K562 (cell line): Measurements from ENCODE around the gene ELK4. TPM values are rescaled to one million over a fixed set of nuclear protein-coding genes. Genes with fewer than 3 reads are reported as not detected.

Experiments
- ATAC-seq: fragments of 200-7000 bp; cut with Tn5 transposase; 3 replicates; pipeline ENCODE4 v1.9.1; 2020; ENCODE audit warnings: moderate library complexity
- BruUV-seq: library from RNA; stranded (reverse); fragments of 400-500 nt; replicated peaks from 2 replicates; lab custom pipeline; 2021; lab: Mats Ljungman, UMichigan
- CTCF ChIA-PET: fragments of 300-600 bp; formaldehyde crosslinking; extraction: SDS; loops from one replicate; lab custom pipeline; 2021; ENCODE audit warnings: low intra/inter-chr PET ratio; lab: Yijun Ruan, JAX
- POLR2A ChIA-PET: fragments of 300-600, 350-650 bp; sonication (Branson Sonifier 250); formaldehyde crosslinking; extraction: SDS; loops from one replicate; lab custom pipeline; 2021; ENCODE audit warnings: antibody characterized with exemption, inconsistent platforms; lab: Yijun Ruan, JAX
- DNase-seq, 4 experiments: peaks; one replicate each; pipeline versions ENCODE4 v3.0.0 to v3.0.0-alpha.2; 2011 to 2018; ENCODE audit warnings: low spot score in 3 of 4, mixed read lengths in 3 of 4; ENCODE audit errors: extremely low read depth in 1 of 4
- FAIRE-seq: peaks from 2 replicates; lab custom pipeline; 2011; peaks lifted over from hg19 to GRCh38; lab: Jason Lieb, UNC
- H2AFZ ChIP-seq: 2 replicates; pipeline ENCODE4 v1.6.0; 2011; ENCODE audit warnings: low read depth, low read length, control low read depth, inconsistent platforms
- H3K27ac ChIP-seq: fragments of 200-600 bp; 3 replicates; pipeline ENCODE4 v1.8.0; 2011; ENCODE audit warnings: low read depth, mild to moderate bottlenecking, control low read depth, inconsistent platforms, low read length, moderate library complexity, mixed read lengths; ENCODE audit errors: extremely low read depth
- H3K27me3 ChIP-seq, 2 experiments: fragments of 300-600 bp in 1 of 2; 2 replicates in 1 of 2; 3 replicates in 1 of 2; pipeline versions ENCODE4 v1.6.0 to v1.8.0; 2011; ENCODE audit warnings: inconsistent platforms in 2 of 2, low read length in 2 of 2, mild to moderate bottlenecking in 1 of 2, mixed read lengths in 1 of 2, moderate library complexity in 1 of 2; ENCODE audit not compliant: control insufficient read depth in 2 of 2, insufficient read depth in 2 of 2
- H3K36me3 ChIP-seq: fragments of 300-600 bp; 3 replicates; pipeline ENCODE4 v1.8.0; 2011; ENCODE audit warnings: mild to moderate bottlenecking, low read length, inconsistent platforms; ENCODE audit not compliant: control insufficient read depth, insufficient read depth
- H3K4me1 ChIP-seq, 2 experiments: fragments of 200-600 bp in 1 of 2; replicated peaks in 1 of 2; 2 replicates in 1 of 2; 3 replicates in 1 of 2; pipeline versions ENCODE4 v1.5.1 to v1.8.0; 2011; ENCODE audit warnings: inconsistent platforms in 2 of 2, low read length in 2 of 2, mild to moderate bottlenecking in 1 of 2, mixed read lengths in 1 of 2, moderate library complexity in 1 of 2; ENCODE audit not compliant: control insufficient read depth in 2 of 2, insufficient read depth in 2 of 2
- H3K4me2 ChIP-seq: 2 replicates; pipeline ENCODE4 v1.6.1; 2011; ENCODE audit warnings: low read length, control low read depth, inconsistent platforms, mixed read lengths; ENCODE audit not compliant: insufficient read depth
- H3K4me3 ChIP-seq: fragments of 200-600 bp; sonication (generic), shearing (Covaris generic); 2 replicates; pipeline ENCODE4 v1.5.1; 2016; ENCODE audit warnings: control low read depth, inconsistent platforms
- H3K79me2 ChIP-seq: fragments of 200-600 bp; 3 replicates; pipeline ENCODE4 v1.8.0; 2011; ENCODE audit warnings: low read length, inconsistent platforms; ENCODE audit not compliant: control insufficient read depth, insufficient read depth
- H3K9ac ChIP-seq, 2 experiments: 2 replicates each; pipeline versions ENCODE4 v1.6.0 to v1.6.1; 2011; ENCODE audit warnings: low read depth in 2 of 2, low read length in 2 of 2, control low read depth in 1 of 2, inconsistent platforms in 1 of 2, mild to moderate bottlenecking in 1 of 2, mixed read lengths in 1 of 2; ENCODE audit not compliant: insufficient read depth in 1 of 2
- H3K9me1 ChIP-seq: one replicate; pipeline ENCODE4 v1.6.0; 2011; ENCODE audit warnings: inconsistent platforms, mild to moderate bottlenecking, low read length, moderate library complexity; ENCODE audit not compliant: control insufficient read depth, insufficient read depth
- H3K9me3 ChIP-seq: replicated peaks from 2 replicates; pipeline ENCODE4 v1.5.1; 2011; ENCODE audit warnings: low read depth, low read length, inconsistent platforms; ENCODE audit not compliant: control insufficient read depth, insufficient read depth
- H4K20me1 ChIP-seq: replicated peaks from 2 replicates; pipeline ENCODE4 v1.6.1; 2011; ENCODE audit warnings: low read length, inconsistent platforms, mixed read lengths; ENCODE audit not compliant: control insufficient read depth, insufficient read depth
- AFF4 ChIP-seq: sonication (generic); formaldehyde crosslinking; IDR thresholded peaks from 2 replicates; pipeline ENCODE4 v1.8.0; 2023; ENCODE audit warnings: mild to moderate bottlenecking, missing genetic modification reagents
- BMI1 ChIP-seq: fragments of 150-350 bp; IDR thresholded peaks from 2 replicates; pipeline ENCODE4 v1.6.1; 2014; ENCODE audit warnings: low read length
- DNMT1 ChIP-seq: fragments of 450-650 bp; IDR thresholded peaks from 2 replicates; pipeline ENCODE4 v1.6.1; 2016; ENCODE audit warnings: antibody characterized with exemption, mild to moderate bottlenecking
- FOXJ2 ChIP-seq: fragments of 200-800 bp; sonication (Bioruptor generic); IDR thresholded peaks from 2 replicates; pipeline ENCODE4 v1.6.1; 2016; ENCODE audit warnings: missing genetic modification characterization, missing compliant biosample characterization
- FOXJ3 ChIP-seq: sonication (generic); formaldehyde crosslinking; IDR thresholded peaks from 2 replicates; pipeline ENCODE4 v1.4.0; 2020; ENCODE audit warnings: mild to moderate bottlenecking, missing genetic modification reagents
- HIVEP1 ChIP-seq: fragments of 250-450 bp; sonication (Bioruptor Pico); IDR thresholded peaks from 2 replicates; pipeline ENCODE4 v1.4.0; 2020; ENCODE audit warnings: mild to moderate bottlenecking
- KDM2B ChIP-seq: fragments of 250-450 bp; sonication (Bioruptor Pico); IDR thresholded peaks from 2 replicates; pipeline ENCODE4 v1.8.0; 2021; ENCODE audit warnings: mild to moderate bottlenecking, moderate library complexity
- PHF8 ChIP-seq: fragments of 200-600 bp; sonication (generic); IDR thresholded peaks from 2 replicates; pipeline ENCODE4 v1.6.1; 2012; ENCODE audit warnings: mixed run types, mild to moderate bottlenecking, inconsistent platforms, low read length, moderate library complexity, borderline replicate concordance
- RFX1 ChIP-seq: fragments of 450-650 bp; IDR thresholded peaks from 2 replicates; pipeline ENCODE4 v1.6.1; 2016; ENCODE audit warnings: mild to moderate bottlenecking, moderate library complexity
- SMARCB1 ChIP-seq: IDR thresholded peaks from 2 replicates; pipeline ENCODE4 v1.6.1; 2011; ENCODE audit warnings: improper control_type of control experiment, low read depth; ENCODE audit not compliant: insufficient read length
- ZNF41 ChIP-seq: fragments of 250-450 bp; sonication (Bioruptor Pico); conservative IDR thresholded peaks from 2 replicates; pipeline ENCODE4 v1.4.0; 2020; ENCODE audit warnings: mild to moderate bottlenecking
- WGBS: fragments of 100-300 bp; shearing (Covaris generic); methylation state at CpG from one replicate; pipeline ENCODE4 v1.1.6; 2016; ENCODE audit warnings: low coverage, mixed read lengths; ENCODE audit not compliant: insufficient coverage; ENCODE audit errors: missing lambda C conversion rate; 5-methylcytosine and 5-hydroxymethylcytosine counted together
- in situ Hi-C: fragments of 300-500 bp; cut with MboI; formaldehyde crosslinking; loops from 4 replicates; pipeline ENCODE4 v1.15.0; 2018; ENCODE audit warnings: inconsistent platforms, mixed read lengths
- intact Hi-C: fragments of 100-400 bp; cut with micrococcal nuclease; formaldehyde crosslinking; loops from 2 replicates; pipeline ENCODE4 v1.14.2; 2022
- polyA plus RNA-seq, 8 experiments: library from polyadenylated mRNA; depleted of rRNA in 4 of 8; stranded (reverse) in 5 of 8; unstranded in 3 of 8; fragments of >200 nt; fragmentation: Nextera tagmentation in 2 of 8; fragmentation: Illumina TruSeq in 1 of 8; extraction: Ambion mirVana in 2 of 8; extraction: Trizol in 1 of 8; gene quantifications; 2 replicates each; pipeline versions ENCODE4 v1.2.1 to v1.2.3, GENCODE V29; 2011 to 2014; ENCODE audit warnings: inconsistent platforms in 1 of 8, missing spikeins in 1 of 8
- total RNA-seq, 7 experiments: library from RNA; depleted of rRNA in 6 of 7; stranded (reverse); fragments of >200 nt in 6 of 7; fragmentation: Illumina TruSeq in 2 of 7; extraction: Trizol in 2 of 7; gene quantifications; 2 replicates each; pipeline versions ENCODE4 v1.2.1 to v1.2.3, GENCODE V29; 2011 to 2021; ENCODE audit warnings: low replicate concordance in 1 of 7

Gene ELK4
- total and polyA plus RNA-seq, 9 of the 15 experiments (the other 6 are each of a cell fraction or from before 2014, with no cell fraction given): 2.0 to 21.7 (median 9.2) TPM

- peak; percentile 25; the same call in 1 of the 2 replicates for TF ChIP-seq AFF4 (CRISPR knock-in tag)
- TF ChIP-seq BMI1: no peak
- TF ChIP-seq KDM2B (CRISPR knock-in tag): no peak
Observed at GRCh38 chr1:205630651-205631009, 1.2 kb downstream of the ELK4 start (continued).

- H3K4me2 ChIP-seq: peak overlapping the region; percentile 89
- no peak overlapping the region for H2AFZ ChIP-seq
- peak overlapping the region; percentile 93 for H3K27ac ChIP-seq
- H3K4me3 ChIP-seq: peak overlapping the region; percentile 62
- H3K9ac ChIP-seq: peak overlapping the region in 1 of 2 experiments; percentile 84; a peak in 2 of 4 replicates
- TF ChIP-seq FOXJ3 (CRISPR knock-in tag): peak; percentile 48; the same call in 1 of the 2 replicates
- no peak for TF ChIP-seq HIVEP1 (CRISPR knock-in tag)
- TF ChIP-seq RFX1: peak; percentile 57
- TF ChIP-seq DNMT1: no peak
- no peak for TF ChIP-seq PHF8
- peak; percentile 95 for TF ChIP-seq FOXJ2 (tag)
- no peak for TF ChIP-seq ZNF41 (CRISPR knock-in tag)
- no peak for TF ChIP-seq SMARCB1
- no peaks in the 10 kb centered on the region for H3K9me1 ChIP-seq
- peaks cover 11 to 15% of the 10 kb centered on the region in 2 experiments for H3K4me1 ChIP-seq
- in situ Hi-C loops: no loop called here
- intact Hi-C loops: no loop called here
- POLR2A ChIA-PET: interaction anchor here (1.7 to 2.9 kb wide), 2 partner anchors 8 to 39 kb away, joined by 5 to 22 read pairs; no protein-coding TSS in a partner anchor
- H3K36me3 ChIP-seq: peaks cover 26% of the 10 kb centered on the region; the same call in 2 of the 3 replicates
- CTCF ChIA-PET: interaction anchor here (3.6 kb wide), 1 partner anchor 40 kb away, joined by 44 read pairs; no protein-coding TSS in a partner anchor
- H3K9me3 ChIP-seq: no peaks in the 10 kb centered on the region
- 2% methylated on average over 3 of the region's 3 CpGs for WGBS
- no peaks in the 10 kb centered on the region for H3K27me3 ChIP-seq
- DNase-seq (no peak), FAIRE-seq (peak; percentile 26), ATAC-seq (no peak)
- peaks cover 62% of the 10 kb centered on the region for H3K79me2 ChIP-seq
- H4K20me1 ChIP-seq: no peaks in the 10 kb centered on the region
- BruUV-seq: no TSS peak
Observed at GRCh38 chr1:205630241-205630640, 1.6 kb downstream of the ELK4 start.
